GM21360 (cell line): ENCODE measurements around the gene RPUSD1.
"Not testable (repeated sequence)": the region's sequence is repeated elsewhere in the genome, so short reads cannot be mapped to it uniquely, and the experiment has no call there.

Experiments
- ATAC-seq: cut with Tn5 transposase; IDR thresholded peaks from one replicate; pipeline ENCODE4 v1.9.1; 2021; ENCODE audit warnings: mild to moderate bottlenecking, moderate library complexity; ENCODE audit not compliant: unreplicated experiment

Gene RPUSD1

DNA sequence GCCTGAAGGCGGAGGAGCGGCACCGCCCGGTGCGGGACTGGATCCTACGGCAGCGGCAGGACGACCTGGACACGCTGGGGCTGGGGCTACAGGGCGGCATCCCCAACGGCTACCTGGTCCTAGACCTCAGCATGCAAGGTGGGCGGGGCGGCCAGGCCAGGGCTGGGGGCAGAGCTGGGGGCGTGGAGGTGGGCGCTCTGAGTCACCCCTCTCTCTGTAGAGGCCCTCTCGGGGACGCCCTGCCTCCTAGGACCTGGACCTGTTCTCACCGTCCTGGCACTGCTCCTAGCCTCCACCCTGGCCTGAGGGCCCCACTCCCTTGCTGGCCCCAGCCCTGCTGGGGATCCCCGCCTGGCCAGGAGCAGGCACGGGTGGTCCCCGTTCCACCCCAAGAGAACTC, 19.8 kb downstream of the RPUSD1 start:
- no peak for ATAC-seq

DNA sequence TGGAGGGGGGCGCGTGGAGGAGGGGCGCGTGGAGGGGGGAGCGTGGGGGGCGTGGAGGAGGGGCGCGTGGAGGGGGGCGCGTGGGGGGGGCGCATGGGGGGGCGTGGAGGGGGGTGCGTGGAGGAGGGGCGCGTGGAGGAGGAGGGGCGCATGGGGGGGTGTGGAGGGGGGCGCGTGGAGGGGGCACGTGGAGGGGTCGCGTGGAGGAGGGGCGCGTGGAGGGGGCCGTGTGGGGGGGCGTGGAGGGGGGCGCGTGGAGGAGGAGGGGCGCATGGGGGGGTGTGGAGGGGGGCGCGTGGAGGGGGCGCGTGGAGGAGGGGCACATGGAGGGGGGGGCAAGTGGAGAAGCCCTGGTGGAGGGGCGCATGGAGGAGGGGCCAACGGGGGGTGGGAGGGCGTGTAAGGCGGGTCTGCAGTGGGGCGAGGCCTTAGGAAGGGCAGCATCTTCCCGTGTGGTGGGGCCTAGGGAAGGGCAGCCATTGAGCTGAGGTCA, 20.4 kb downstream of the RPUSD1 start:
- ATAC-seq = no peak

DNA sequence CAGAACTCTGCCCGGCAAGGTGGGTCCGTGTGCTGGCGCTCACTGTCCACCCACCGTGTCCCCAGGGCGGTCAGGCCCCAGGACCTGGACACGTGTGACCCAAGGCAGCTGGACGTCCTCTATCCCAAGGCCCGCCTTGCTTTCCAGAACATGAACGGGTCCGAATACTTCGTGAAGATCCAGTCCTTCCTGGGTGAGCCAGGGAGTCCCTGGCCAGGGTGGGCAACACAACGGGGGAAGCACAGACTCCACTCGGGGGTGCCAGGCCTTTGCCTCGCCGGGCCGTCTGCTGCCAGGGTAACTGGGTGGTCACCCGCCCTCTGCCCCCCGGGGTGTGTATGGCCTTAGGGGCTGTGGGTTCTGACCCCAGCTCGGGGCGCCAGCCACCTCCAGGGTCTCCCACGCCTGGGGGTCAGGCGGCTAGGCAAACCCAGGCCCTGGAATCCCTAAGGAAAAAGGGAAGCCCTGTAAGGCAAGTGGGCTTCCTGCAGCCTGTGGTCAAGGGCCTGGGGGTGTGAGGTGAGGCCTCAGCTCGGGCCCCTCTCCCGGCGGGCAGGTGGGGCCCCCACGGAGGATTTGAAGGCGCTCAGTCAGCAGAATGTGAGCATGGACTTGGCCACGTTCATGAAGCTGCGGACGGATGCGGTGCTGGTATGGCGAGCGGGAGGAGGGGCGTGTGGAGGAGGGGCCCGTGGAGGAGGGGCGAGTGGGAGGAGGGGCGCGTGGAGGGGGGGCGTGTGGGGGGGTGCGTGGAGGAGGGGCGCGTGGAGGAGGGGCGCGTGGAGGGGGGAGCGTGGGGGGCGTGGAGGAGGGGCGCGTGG, 21.2 kb downstream of the RPUSD1 start:
- no peak for ATAC-seq

DNA sequence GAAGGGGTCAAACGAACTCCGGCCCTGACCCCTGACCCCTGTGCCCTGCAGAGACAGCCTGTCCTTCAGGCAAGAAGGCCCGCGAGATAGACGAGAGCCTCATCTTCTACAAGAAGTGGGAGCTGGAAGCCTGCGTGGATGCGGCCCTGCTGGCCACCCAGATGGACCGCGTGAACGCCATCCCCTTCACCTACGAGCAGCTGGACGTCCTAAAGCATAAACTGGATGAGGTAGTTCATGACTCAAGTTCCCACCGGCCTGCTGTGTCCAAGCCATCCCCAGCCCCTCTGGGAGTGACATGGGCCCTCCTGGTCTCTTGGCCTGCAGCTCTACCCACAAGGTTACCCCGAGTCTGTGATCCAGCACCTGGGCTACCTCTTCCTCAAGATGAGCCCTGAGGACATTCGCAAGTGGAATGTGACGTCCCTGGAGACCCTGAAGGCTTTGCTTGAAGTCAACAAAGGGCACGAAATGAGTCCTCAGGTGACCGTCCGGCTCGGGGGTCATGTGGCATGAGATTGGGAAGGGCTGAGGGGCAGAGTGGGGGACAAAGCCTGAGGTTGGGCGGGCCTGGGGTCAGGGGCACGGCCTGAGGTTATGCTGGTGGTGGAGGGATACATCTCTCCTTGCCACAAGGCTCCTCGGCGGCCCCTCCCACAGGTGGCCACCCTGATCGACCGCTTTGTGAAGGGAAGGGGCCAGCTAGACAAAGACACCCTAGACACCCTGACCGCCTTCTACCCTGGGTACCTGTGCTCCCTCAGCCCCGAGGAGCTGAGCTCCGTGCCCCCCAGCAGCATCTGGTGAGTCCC, 22.0 kb downstream of the RPUSD1 start:
- no peak for ATAC-seq

DNA sequence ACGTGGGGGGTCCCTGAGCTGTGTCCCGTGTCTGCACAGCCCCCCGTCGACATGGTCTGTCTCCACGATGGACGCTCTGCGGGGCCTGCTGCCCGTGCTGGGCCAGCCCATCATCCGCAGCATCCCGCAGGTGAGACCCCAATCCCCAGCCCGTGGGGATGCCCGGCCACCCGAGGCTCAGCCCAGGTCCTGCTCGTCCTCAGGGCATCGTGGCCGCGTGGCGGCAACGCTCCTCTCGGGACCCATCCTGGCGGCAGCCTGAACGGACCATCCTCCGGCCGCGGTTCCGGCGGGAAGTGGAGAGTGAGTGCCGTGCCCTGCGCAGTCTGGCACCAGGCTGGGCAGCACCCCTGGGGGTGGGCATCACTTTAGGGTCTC, 22.7 kb downstream of the RPUSD1 start:
- ATAC-seq = no peak

DNA sequence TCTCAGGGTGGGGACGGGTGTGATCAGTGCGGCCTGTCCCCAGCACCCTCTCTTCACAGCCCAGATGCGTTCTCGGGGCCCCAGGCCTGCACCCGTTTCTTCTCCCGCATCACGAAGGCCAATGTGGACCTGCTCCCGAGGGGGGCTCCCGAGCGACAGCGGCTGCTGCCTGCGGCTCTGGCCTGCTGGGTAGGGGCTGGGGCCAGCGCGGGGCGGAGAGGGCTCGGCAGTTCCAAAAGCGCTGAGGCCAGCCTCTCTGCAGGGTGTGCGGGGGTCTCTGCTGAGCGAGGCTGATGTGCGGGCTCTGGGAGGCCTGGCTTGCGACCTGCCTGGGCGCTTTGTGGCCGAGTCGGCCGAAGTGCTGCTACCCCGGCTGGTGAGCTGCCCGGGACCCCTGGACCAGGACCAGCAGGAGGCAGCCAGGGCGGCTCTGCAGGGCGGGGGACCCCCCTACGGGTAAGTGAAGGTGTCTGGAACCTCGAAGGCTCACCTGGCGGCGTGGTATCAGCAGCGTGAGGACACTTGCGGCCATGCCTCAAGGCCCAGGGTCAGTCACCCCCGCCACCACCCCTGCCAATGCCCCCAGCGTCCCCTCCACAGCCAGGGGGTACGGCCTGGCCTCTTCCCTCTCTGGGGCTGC, 23.2 kb downstream of the RPUSD1 start:
- no peak for ATAC-seq

DNA sequence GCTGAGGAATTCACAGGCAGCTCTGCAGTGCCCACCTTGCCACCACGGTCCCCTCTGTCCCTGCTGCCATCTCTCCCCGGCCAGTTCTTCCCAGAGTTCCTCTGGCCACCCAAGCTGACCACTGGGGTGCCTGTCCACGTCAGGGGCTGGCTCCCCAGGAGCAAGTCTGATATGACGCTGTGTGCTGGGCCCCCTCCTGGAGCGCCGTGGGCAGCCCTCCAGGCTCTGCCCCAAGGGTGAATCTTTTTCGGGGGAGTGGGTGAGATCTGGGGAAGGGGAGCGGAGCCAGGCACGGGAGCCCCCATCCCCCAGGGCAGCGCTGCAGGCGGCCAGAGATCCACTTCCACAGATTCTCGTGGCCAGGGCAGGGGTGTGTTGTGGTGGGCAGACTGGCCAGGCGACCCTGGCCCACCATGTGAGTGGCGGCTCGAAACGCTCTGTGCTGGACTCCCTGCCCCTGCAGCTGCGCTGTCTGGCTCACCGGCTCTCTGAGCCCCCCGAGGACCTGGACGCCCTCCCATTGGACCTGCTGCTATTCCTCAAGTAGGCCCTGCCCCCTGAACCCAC, 23.9 kb downstream of the RPUSD1 start:
- ATAC-seq = no peak

DNA sequence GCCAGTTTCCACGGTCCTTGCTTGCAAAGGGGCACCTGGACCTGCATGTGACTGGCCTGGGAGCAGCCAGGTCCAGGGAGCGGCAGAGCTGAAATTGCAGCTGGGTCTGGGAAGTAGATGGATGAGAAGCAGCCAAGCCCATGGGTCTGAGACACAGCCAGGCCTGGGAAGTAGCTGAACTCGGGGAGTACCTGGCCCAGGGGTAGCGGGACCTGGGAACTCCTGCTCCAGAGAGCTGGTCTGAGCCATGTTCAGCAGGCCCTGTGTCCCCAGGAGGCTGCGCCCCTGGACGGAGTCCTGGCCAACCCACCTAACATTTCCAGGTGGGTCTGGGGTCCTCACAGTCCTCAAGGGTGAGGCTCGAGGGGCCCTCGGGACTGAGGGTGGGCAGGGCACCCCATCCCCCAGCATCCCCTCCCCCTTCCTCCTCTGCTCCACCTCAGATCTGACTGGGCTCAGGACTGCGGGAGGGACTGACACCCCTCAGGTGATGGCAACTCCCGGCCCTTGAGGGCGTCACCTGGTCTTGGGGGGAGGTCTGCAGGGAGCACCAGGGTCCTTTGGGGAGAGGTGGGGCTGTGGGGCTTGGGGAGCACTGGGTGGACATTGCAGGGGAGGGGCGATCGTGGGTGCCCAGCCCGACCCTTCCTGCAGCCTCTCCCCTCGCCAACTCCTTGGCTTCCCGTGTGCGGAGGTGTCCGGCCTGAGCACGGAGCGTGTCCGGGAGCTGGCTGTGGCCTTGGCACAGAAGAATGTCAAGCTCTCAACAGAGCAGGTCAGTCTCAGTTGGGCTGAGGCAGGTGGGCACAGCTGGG, 24.6 kb downstream of the RPUSD1 start:
- ATAC-seq = no peak

DNA sequence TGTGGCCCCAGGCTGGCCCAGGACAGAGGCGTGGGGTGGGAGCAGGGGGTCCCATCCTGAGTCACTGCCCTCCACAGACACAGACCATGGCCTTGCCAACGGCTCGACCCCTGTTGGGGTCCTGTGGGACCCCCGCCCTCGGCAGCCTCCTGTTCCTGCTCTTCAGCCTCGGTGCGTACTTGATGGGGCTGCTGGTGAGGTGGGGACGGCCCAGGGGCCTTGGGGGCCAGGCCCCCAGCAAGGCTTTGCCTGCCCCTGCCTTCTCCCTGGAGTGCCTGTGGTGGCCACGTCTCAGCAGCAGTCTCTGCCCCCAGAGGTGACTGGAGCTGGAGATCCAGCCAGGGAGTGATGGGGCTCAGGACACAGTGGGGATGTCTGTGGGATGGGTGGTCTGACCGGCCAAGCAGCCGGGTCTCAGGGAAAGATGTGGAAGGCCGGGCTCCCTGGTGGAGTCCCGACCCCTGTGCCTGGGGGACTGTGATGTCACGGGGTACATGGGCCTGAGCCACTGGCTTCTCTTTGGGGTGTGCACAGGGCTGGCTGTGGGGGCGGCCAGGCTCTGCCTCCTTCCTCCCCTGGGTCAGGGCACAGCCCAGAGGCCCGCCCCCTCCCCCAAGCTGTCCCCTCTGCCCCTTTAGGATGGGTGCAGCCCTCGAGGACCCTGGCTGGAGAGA, 25.4 kb downstream of the RPUSD1 start:
- no peak for ATAC-seq

DNA sequence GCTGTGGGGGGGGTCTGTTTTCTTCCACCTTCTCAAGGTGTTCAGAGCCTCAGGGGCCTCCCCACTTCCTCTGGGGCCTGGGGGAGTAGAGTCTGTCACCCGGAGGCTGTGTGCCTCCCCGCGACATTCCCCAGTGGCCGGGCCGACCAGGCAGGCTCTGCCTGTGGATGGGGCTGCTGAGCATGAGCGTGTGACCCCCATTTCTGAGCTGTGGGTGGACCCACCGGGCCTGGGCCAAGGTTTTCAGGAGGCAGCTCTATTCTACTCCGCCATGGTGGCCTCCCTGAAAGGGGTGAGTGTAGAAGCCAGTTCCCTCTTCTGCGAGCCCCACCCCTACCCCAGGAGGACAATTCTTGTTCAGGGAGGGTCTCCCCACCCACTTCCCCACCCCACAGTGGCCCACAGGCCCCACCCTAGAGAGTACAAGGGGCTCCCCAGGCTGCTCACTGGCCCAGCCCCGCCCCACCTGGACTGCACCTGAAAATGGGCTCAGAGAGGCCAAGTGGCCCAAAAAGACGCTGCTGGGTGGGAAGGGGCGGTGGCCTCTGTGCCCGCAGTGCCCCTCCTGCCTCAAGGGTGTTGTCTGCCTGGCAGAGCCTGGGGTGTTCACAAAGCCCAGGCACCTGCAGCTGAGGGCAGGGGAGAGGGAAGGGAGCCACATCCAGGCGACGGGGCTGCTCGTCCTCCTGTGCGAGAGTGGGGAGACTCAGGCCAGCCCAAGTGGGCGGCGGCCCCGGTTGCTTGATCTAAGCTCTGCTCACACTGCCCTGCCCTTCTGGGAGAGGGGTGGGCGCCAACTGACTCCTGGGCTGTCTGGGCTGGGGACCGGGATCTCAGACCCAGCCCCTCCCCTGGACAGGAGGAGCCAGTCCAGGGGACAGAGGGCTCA, 26.3 kb downstream of the RPUSD1 start:
- no peak for ATAC-seq

DNA sequence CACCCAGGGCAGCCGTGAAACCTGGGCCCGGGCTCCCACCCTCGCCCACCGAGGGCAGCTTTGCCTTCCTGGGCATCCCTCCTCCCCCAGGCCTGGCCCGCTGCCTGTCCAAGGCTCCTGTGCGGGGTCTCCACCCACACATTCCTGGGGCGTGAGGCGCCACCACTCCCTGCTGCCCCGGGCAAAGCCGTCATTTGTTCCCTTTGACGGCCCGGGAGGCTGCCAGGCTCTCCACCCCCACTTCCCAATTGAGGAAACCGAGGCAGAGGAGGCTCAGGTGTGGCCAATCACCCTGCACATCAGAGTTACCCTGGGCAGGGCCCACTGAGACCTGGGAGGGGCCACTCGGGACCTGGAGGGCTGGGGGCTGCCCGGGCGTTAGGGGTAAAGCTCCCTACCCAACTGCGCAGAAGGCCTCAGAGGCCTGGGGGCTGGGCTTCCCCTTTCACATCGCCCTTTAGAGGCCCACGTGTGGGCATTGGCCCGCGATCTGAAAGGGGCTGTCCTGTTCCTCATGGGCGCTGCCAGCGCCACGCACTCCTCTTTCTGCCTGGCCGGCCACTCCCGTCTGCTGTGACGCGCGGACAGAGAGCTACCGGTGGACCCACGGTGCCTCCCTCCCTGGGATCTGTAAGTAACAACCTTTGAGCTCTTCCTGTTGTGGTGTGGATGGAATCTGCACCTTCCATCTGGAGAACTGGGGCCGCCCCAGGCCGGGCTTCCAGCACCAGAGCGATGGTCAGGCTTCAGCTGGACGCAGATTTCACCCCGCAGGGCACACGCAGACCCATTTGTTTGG, 27.4 kb downstream of the RPUSD1 start, which contains the start of gene MSLN:
Gene MSLN (plus strand): TSS at position 190 of the 799 bp plus-strand sequence. CDS start 1,947 bp downstream, outside the sequence.
- ATAC-seq = no peak

DNA sequence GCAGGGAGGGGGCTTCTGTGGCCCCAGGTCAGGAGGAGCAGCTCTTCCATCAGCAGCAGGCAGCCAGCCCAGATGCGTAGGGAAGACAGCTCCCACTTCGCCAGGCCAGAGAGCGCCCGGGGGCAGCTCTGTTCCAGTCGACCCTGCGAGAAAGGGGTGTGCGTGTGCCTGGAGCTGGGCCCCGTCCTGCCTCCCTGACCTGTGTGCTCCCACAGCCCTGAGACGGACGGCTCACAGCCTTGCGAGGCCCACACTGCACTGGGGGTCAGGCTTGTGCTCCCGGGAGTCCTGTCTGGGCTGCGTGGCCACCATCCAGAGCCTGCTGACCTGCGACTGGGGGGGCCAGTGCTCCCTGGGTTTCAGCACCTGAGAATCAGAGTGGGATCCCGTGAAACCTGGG, 28.1 kb downstream of the RPUSD1 start:
- no peak for ATAC-seq

DNA sequence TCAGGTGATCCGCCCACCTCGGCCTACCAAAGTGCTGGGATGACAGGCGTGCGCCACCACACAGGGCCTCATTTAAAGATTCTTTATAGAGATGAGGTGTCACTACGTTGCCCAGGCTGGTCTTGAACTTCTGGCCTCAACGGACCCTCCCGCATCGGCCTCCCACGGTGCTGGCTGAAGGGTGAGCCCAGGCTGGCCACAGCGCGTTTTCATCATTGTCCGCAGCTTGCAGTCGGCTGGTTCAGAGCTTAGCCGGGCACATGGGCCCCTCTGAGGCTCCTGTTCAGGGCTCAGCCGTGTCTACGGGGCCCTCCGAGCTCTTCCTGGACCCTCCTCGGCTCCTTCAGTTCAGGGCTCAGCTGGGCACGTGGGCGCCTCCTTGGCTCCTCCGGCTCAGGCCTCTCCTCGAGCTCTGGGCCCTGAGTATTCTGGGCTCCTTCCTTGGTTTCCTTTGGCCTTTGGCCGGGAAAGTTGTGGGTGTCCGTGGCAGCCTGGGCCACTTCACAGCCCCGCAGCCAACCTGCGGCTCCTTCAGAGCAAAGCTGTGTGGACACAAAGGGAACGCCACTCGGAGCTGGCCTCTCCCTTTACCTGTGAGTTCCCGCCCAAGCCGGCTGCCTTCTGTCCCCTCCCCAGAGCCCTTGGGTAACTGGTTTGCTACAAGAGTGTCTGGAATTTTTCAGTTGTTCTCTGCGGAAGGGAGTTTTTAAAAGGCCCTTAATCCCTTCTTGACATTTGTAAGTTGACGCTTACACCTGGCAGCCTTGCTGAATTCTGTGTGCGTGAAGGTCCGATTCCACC, 28.9 kb downstream of the RPUSD1 start:
- ATAC-seq = no peak

DNA sequence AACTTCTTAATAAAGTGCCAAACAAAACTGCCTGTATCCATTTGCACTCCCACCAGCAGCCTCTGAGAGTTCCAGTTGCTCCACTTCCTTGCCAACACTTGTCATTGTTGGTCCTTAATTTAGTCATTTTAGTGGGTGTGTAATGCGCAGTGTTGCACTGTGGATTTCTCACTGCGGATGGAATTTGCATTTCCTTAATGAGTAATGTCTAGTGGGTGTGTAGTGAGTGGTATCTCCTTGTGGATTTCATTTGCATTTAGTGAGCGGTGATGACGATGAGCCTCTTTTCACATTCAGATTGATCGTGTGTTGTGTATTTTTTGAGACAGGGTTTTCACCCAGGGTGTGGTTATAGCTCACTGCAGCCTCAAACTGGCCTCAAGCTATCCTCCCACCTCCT, 31.8 kb downstream of the RPUSD1 start:
- no peak for ATAC-seq

DNA sequence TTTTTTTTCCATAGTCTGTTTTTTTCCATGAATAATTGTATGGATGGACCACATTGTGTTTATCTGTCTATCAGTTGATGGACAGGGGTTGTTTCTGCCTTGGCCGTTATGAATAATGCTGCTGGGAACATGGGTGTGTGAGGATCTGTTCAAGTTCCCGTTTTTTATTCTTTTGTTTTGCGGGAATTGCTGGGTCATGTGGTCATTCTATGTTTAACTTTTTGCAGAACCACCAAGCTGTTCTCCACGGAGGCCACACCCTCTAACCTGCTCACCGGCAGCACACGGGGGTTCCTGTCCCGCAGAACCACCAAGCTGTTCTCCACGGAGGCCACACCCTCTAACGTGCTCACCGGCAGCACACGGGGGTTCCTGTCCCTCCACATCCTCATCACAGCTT, 33.5 kb downstream of the RPUSD1 start:
- no peak for ATAC-seq

DNA sequence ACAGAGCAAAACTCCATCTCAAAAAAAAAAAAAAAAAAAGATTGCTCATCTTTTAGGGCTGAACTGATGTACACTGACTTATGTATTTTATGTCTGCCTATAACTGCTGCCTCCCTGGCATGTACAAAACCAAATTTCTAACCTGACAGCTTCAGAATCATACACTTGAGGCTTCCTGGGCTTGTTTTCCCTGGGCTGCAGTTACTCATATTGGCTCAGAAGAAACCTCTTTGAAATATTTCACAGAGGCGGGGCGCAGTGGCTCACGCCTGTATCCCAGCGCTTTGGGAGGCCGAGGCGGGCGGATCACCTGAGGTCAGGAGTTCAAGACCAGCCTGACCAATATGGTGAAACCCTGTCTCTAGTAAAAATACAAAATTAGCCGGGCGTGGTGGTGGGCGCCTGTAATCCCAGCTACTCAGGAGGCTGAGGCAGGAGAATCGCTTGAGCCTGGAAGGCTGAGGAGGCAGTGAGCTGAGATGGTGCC, 34.0 kb downstream of the RPUSD1 start:
- not testable (repeated sequence) for ATAC-seq

DNA sequence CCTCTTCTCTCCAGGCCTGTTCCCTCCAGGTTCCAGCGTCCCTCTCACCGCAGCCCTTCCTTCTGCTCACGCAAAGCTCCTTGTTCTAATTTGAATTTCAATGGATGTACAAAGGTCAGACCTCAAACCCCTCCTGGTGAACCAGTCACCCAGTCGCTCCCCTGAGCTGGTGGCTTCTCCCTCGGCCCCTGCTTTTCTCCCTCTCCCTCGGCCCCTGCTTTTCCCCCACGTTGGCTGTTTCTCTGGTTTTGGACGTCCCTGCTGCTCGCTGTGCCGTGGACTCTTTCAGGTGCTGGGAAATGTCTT, 36.2 kb downstream of the RPUSD1 start:
- ATAC-seq = no peak
